Myocyte (in vitro differentiated cells): Measurements from ENCODE around the gene CACNA1H. TPM values are rescaled to one million over a fixed set of nuclear protein-coding genes. Genes with fewer than 3 reads are reported as not detected.
"Not testable (repeated sequence)": the region's sequence is repeated elsewhere in the genome, so short reads cannot be mapped to it uniquely, and the experiment has no call there.

ENCODE experiments used
- DNase-seq: peaks from one replicate; pipeline ENCODE4 v3.0.0-alpha.2; 2012; ENCODE audit warnings: low read depth
- total RNA-seq: library from RNA; depleted of rRNA; stranded (reverse); fragments of >200 nt; gene quantifications from 2 replicates; pipeline ENCODE4 v1.2.3, GENCODE V29; 2014

Gene CACNA1H
- total RNA-seq, 1 donor from 2014 or later, result 0.16 TPM

DNA sequence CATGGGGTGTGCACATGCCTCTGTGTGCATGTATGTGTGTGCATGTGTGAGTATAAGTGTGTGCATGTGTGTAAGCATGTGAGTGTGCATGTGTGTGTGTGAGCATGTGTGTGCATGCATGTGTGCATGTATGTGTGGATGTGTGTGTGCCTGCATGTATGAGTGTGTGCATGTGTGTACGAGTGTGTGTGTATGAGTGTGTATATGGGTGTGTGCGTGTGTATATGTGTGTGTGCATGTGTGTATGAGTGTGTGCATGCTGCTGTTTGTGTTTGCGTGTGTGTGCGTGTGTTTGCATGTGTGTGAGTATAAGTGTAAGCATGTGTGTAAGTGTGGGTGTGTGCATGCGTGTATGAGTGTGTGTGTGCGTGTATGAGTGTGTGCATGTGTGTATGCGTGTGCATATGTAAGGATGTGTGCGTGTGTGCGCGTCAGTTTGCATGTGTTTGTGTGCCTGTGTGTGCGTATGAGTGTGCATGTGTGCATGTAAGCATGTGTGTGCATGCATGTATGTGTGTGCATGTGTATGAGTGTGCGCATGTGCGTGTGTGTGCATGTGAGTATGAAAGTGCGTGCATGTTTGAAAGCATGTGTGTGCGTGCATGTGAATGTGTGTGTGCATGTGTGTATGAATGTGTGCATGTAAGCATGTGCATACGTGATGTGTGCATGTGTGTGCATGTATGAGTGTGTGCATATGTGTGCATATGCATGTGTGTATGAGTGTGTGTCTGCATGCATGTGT lies 111.6 kb downstream of the CACNA1H start:
- no peak for DNase-seq

GRCh38 chr16:1265090-1265630 lies 112.3 kb downstream of the CACNA1H start:
- no peak for DNase-seq

- DNase-seq, result no peak
These were observed 112.9 kb downstream of the CACNA1H start for GRCh38 chr16:1265826-1266225.

DNA sequence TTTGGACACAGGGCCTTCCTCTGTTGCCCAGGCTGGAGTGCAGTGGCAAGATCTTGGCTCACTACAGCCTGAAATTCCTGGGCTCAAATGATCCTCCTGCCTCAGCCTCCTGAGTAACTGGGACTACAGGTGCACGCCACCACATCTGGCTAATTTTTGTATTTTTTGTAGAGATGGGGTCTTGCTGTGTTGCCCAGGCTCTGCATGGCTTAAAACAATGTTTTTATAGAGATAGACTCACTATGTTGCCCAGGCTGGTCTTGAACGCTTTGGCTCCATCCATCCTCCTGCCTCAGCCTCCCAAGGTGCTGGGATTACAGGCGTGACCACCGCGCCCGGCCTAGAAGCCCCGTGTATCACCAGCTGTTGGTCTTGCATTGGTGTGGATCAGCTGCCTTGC lies 116.5 kb downstream of the CACNA1H start:
- not testable (repeated sequence) for DNase-seq

- no peak for DNase-seq
These were observed 118.4 kb downstream of the CACNA1H start for GRCh38 chr16:1271380-1271723.

Other genes with a start within 250 kb of the CACNA1H start
- gene LMF1, start 182.1 kb upstream of the CACNA1H start, total RNA-seq, result 67.9 and 74.3 TPM in 2 replicates
- gene SOX8, start 171.3 kb upstream of the CACNA1H start, total RNA-seq, result 53.9 and 116 TPM in 2 replicates
- 0.29 and 1.6 TPM in 2 replicates for gene SSTR5, start 80.4 kb upstream of the CACNA1H start, total RNA-seq
- gene C1QTNF8, start 56.9 kb upstream of the CACNA1H start, total RNA-seq, result not detected in 2 replicates
- gene TPSG1, start 72.2 kb downstream of the CACNA1H start, total RNA-seq, result not detected in 2 replicates
- not detected in 2 replicates for gene TPSB2, start 77.1 kb downstream of the CACNA1H start, total RNA-seq
- gene TPSAB1, start 87.6 kb downstream of the CACNA1H start, total RNA-seq, result not detected in 2 replicates
- gene TPSD1, start 103.0 kb downstream of the CACNA1H start, total RNA-seq, result not detected in 2 replicates
- 48.5 and 57.2 TPM in 2 replicates for gene UBE2I, start 156.5 kb downstream of the CACNA1H start, total RNA-seq
- gene BAIAP3, start 180.5 kb downstream of the CACNA1H start, total RNA-seq, result 3.6 and 7.1 TPM in 2 replicates
- gene TSR3, start 198.8 kb downstream of the CACNA1H start, total RNA-seq, result 112 and 115 TPM in 2 replicates
- 57.0 and 63.7 TPM in 2 replicates for gene GNPTG, start 198.8 kb downstream of the CACNA1H start, total RNA-seq